H9 (cell line): ENCODE results near the gene CSF1. TPM values are rescaled to one million over a fixed set of nuclear protein-coding genes. Genes with fewer than 3 reads are reported as not detected.

Source experiments
- DNase-seq: peaks from one replicate; pipeline ENCODE4 v3.0.0-alpha.2; 2017
- H2AFZ ChIP-seq: one replicate; pipeline ENCODE4 v1.6.1; 2013; ENCODE audit warnings: mild to moderate bottlenecking, low read length, control low read depth, moderate library complexity
- H2AK5ac ChIP-seq: 2 replicates; pipeline ENCODE4 v1.6.1; 2013; ENCODE audit warnings: low read length, control low read depth, mixed read lengths; ENCODE audit not compliant: insufficient read length
- H2BK120ac ChIP-seq: one replicate; pipeline ENCODE4 v1.6.1; 2013; ENCODE audit warnings: low read depth, mild to moderate bottlenecking, low read length, control low read depth, inconsistent platforms; ENCODE audit not compliant: poor library complexity, severe bottlenecking
- H2BK12ac ChIP-seq: 2 replicates; pipeline ENCODE4 v1.6.1; 2013; ENCODE audit warnings: low read length, control low read depth, mixed read lengths, low read depth; ENCODE audit not compliant: insufficient read length
- H2BK15ac ChIP-seq: 2 replicates; pipeline ENCODE4 v1.6.1; 2013; ENCODE audit warnings: low read depth, low read length, control low read depth
- H2BK20ac ChIP-seq: one replicate; pipeline ENCODE4 v1.6.1; 2013; ENCODE audit warnings: low read depth, mild to moderate bottlenecking, low read length, control low read depth, inconsistent platforms; ENCODE audit not compliant: poor library complexity, severe bottlenecking
- H2BK5ac ChIP-seq: 2 replicates; pipeline ENCODE4 v1.6.1; 2013; ENCODE audit warnings: low read length, control low read depth, mixed read lengths; ENCODE audit not compliant: insufficient read length
- H3K14ac ChIP-seq: 2 replicates; pipeline ENCODE4 v1.6.1; 2013; ENCODE audit warnings: low read length, control low read depth; ENCODE audit not compliant: insufficient read depth
- H3K18ac ChIP-seq: 2 replicates; pipeline ENCODE4 v1.6.1; 2013; ENCODE audit warnings: low read depth, mild to moderate bottlenecking, mixed read lengths, low read length, control low read depth; ENCODE audit not compliant: insufficient read length
- H3K23ac ChIP-seq: 2 replicates; pipeline ENCODE4 v1.6.1; 2013; ENCODE audit warnings: low read length, control low read depth, mixed read lengths, low read depth; ENCODE audit not compliant: insufficient read length
- H3K23me2 ChIP-seq: 2 replicates; pipeline ENCODE4 v1.6.1; 2013; ENCODE audit warnings: low read depth, mild to moderate bottlenecking, mixed read lengths, low read length, control low read depth; ENCODE audit not compliant: insufficient read length, poor library complexity, severe bottlenecking
- H3K27ac ChIP-seq: 2 replicates; pipeline ENCODE4 v1.5.1; 2013; ENCODE audit warnings: low read length, control low read depth, mixed read lengths, low read depth; ENCODE audit not compliant: insufficient read length
- H3K27me3 ChIP-seq: 2 replicates; pipeline ENCODE4 v1.6.1; 2013; ENCODE audit warnings: low read length, control low read depth, inconsistent platforms; ENCODE audit not compliant: insufficient read depth
- H3K4ac ChIP-seq: 2 replicates; pipeline ENCODE4 v1.6.1; 2013; ENCODE audit warnings: low read depth, mild to moderate bottlenecking, control low read depth, inconsistent platforms, low read length, moderate library complexity
- H3K4me1 ChIP-seq: 2 replicates; pipeline ENCODE4 v1.6.1; 2013; ENCODE audit warnings: low read length, control low read depth, inconsistent platforms; ENCODE audit not compliant: insufficient read depth
- H3K4me2 ChIP-seq: 2 replicates; pipeline ENCODE4 v1.6.1; 2013; ENCODE audit warnings: low read length, control low read depth, mixed read lengths; ENCODE audit not compliant: insufficient read length, insufficient read depth
- H3K56ac ChIP-seq: 2 replicates; pipeline ENCODE4 v1.6.1; 2013; ENCODE audit warnings: low read depth, mild to moderate bottlenecking, mixed read lengths, low read length, control low read depth; ENCODE audit not compliant: insufficient read length
- H3K79me1 ChIP-seq: 2 replicates; pipeline ENCODE4 v1.6.1; 2013; ENCODE audit warnings: low read depth, mild to moderate bottlenecking, moderate library complexity, low read length, control low read depth, inconsistent platforms; ENCODE audit not compliant: insufficient read depth, poor library complexity, severe bottlenecking
- H3K79me2 ChIP-seq: 2 replicates; pipeline ENCODE4 v1.6.1; 2013; ENCODE audit warnings: low read length, control low read depth, inconsistent platforms; ENCODE audit not compliant: insufficient read depth
- H3K9ac ChIP-seq: 2 replicates; pipeline ENCODE4 v1.6.1; 2013; ENCODE audit warnings: low read length, control low read depth, mixed read lengths; ENCODE audit not compliant: insufficient read length; ENCODE audit errors: extremely low read depth
- H3K9me3 ChIP-seq: one replicate; pipeline ENCODE4 v1.6.1; 2013; ENCODE audit warnings: low read depth, low read length, inconsistent platforms; ENCODE audit not compliant: control insufficient read depth
- H3T11ph ChIP-seq: one replicate; pipeline ENCODE4 v1.6.1; 2013; ENCODE audit warnings: mild to moderate bottlenecking, low read length, control low read depth, inconsistent platforms
- H4K20me1 ChIP-seq: one replicate; pipeline ENCODE4 v1.6.1; 2013; ENCODE audit not compliant: control insufficient read depth, insufficient read length, insufficient read depth
- H4K5ac ChIP-seq: 2 replicates; pipeline ENCODE4 v1.6.1; 2013; ENCODE audit warnings: low read depth, mild to moderate bottlenecking, mixed read lengths, low read length, control low read depth; ENCODE audit not compliant: insufficient read length
- H4K8ac ChIP-seq: replicated peaks from 2 replicates; pipeline ENCODE4 v1.6.1; 2013; ENCODE audit warnings: low read length, control low read depth, mixed read lengths, low read depth; ENCODE audit not compliant: insufficient read length
- H4K91ac ChIP-seq: 2 replicates; pipeline ENCODE4 v1.6.1; 2013; ENCODE audit warnings: low read depth, mild to moderate bottlenecking, moderate library complexity, mixed read lengths, low read length, control low read depth; ENCODE audit not compliant: insufficient read length
- H3K27ac Mint-ChIP-seq, 3 experiments: 2 replicates in 2 of 3; 3 replicates in 1 of 3; pipeline ENCODE4 v1.8.0; 2020 to 2021; ENCODE audit warnings: mixed read lengths in 3 of 3, mild to moderate bottlenecking in 1 of 3, moderate library complexity in 1 of 3
- H3K27me3 Mint-ChIP-seq: 2 replicates; pipeline ENCODE4 v1.8.0; 2021; ENCODE audit warnings: low read depth, mild to moderate bottlenecking, moderate library complexity, mixed read lengths
- H3K36me3 Mint-ChIP-seq, 3 experiments: 2 replicates in 2 of 3; 3 replicates in 1 of 3; pipeline ENCODE4 v1.8.0; 2020 to 2021; ENCODE audit warnings: low read depth in 3 of 3, mixed read lengths in 3 of 3; ENCODE audit not compliant: insufficient read depth in 1 of 3
- H3K4me1 Mint-ChIP-seq, 2 experiments: 2 replicates each; pipeline ENCODE4 v1.8.0; 2020; ENCODE audit warnings: mixed read lengths in 2 of 2
- H3K4me3 Mint-ChIP-seq, 2 experiments: 2 replicates in 1 of 2; 3 replicates in 1 of 2; pipeline ENCODE4 v1.8.0; 2020 to 2021; ENCODE audit warnings: mild to moderate bottlenecking in 2 of 2, mixed read lengths in 2 of 2, moderate library complexity in 1 of 2
- H3K9me3 Mint-ChIP-seq, 2 experiments: 2 replicates in 1 of 2; 3 replicates in 1 of 2; pipeline ENCODE4 v1.8.0; 2020; ENCODE audit warnings: mild to moderate bottlenecking in 2 of 2, mixed read lengths in 2 of 2, moderate library complexity in 1 of 2
- CTCF ChIP-seq: fragments of 200-600 bp; sonication (generic); conservative IDR thresholded peaks from 3 replicates; pipeline ENCODE4 v1.8.0; 2021; ENCODE audit warnings: antibody characterized with exemption, mild to moderate bottlenecking
- whole genome bisulfite sequencing: extraction: QIAGEN DNeasy Blood & Tissue Kit; methylation state at CpG from one replicate; pipeline ENCODE4 v1.1.7; 2013; ENCODE audit warnings: missing lambda C conversion rate, low lambda C conversion rate, mixed read lengths; ENCODE audit not compliant: insufficient read length; ENCODE audit errors: extremely low coverage; 5-methylcytosine and 5-hydroxymethylcytosine counted together
- total RNA-seq: library from RNA; stranded (reverse); gene quantifications from 2 replicates; pipeline ENCODE4 v1.2.1, GENCODE V29; 2021

Gene CSF1
- total RNA-seq, 1 experiment from 2014 or later: 2.3 TPM

- H2BK15ac ChIP-seq: no peak overlapping the region
- no peak overlapping the region for H2BK120ac ChIP-seq
- H3K9ac ChIP-seq: no peak overlapping the region
- Mint-ChIP-seq H3K27ac (no peak overlapping the region), H3K27me3 (peaks cover 2% of the 10 kb centered on the region), H3K4me1 (peaks cover 4 to 13% of the 10 kb centered on the region in 2 experiments), H3K9me3 (no peaks in the 10 kb centered on the region), H3K4me3 (no peak overlapping the region), H3K36me3 (no peaks in the 10 kb centered on the region)
- H3K56ac ChIP-seq: no peak overlapping the region
- H4K91ac ChIP-seq: no peak overlapping the region
- H3K79me2 ChIP-seq: no peaks in the 10 kb centered on the region
- no peaks in the 10 kb centered on the region for H3K23me2 ChIP-seq
- WGBS: no CpG with 5 or more reads among the region's 4 CpGs
- TF ChIP-seq CTCF: no peak
- no peak overlapping the region for H2BK12ac ChIP-seq
- H3K4me2 ChIP-seq: no peak overlapping the region
- H4K5ac ChIP-seq: no peak overlapping the region
- no peak overlapping the region for H4K8ac ChIP-seq
- H2AK5ac ChIP-seq: no peak overlapping the region
- H2BK20ac ChIP-seq: no peak overlapping the region
- H3K18ac ChIP-seq: no peak overlapping the region
- no peak overlapping the region for H3K27ac ChIP-seq
- H3K14ac ChIP-seq: no peak overlapping the region
- H3T11ph ChIP-seq: no peak overlapping the region
- H3K79me1 ChIP-seq: no peaks in the 10 kb centered on the region
- no peak overlapping the region for H2AFZ ChIP-seq
- no peak overlapping the region for H2BK5ac ChIP-seq
- no peak overlapping the region for H3K23ac ChIP-seq
- H3K4me1 ChIP-seq: no peaks in the 10 kb centered on the region
- no peaks in the 10 kb centered on the region for H4K20me1 ChIP-seq
- H3K4ac ChIP-seq: no peak overlapping the region
- no peak for DNase-seq
- no peaks in the 10 kb centered on the region for H3K27me3 ChIP-seq
- H3K9me3 ChIP-seq: no peaks in the 10 kb centered on the region
Measured at GRCh38 chr1:109976762-109977161, 66.1 kb downstream of the CSF1 start.
